ENCODE measurements around the gene FREM3. TPM values are rescaled to one million over a fixed set of nuclear protein-coding genes. Genes with fewer than 3 reads are reported as not detected.

FREM3 gene
- total RNA-seq, 1 experiment from 2014 or later: not detected

- Mint-ChIP-seq H3K9me3 (peaks cover 0 to 5% of the 10 kb centered on the region in 2 experiments; a peak in 1 of 5 replicates), H3K4me1 (no peaks in the 10 kb centered on the region), H3K27me3 (ENCODE audit: low read depth) (no peaks in the 10 kb centered on the region), H3K36me3 (ENCODE audit: insufficient read depth in 1 of 3, low read depth in 3 of 3) (no peaks in the 10 kb centered on the region), H3K27ac (0 out of 7 replicates have a peak overlapping the region, but pooled peaks of 1 of the 3 experiments have one; percentile 3), H3K4me3 (no peak overlapping the region)
- no peak for DNase-seq
- no peak overlapping the region for H3K14ac ChIP-seq (ENCODE audit: insufficient read depth, low read length)
- no peak overlapping the region for H3K18ac ChIP-seq (ENCODE audit: insufficient read length, low read depth, low read length)
- no peaks in the 10 kb centered on the region for H3K9me3 ChIP-seq (ENCODE audit: control insufficient read depth, low read depth, low read length)
- no peaks in the 10 kb centered on the region for H4K20me1 ChIP-seq (ENCODE audit: control insufficient read depth, insufficient read depth, insufficient read length)
- no peak overlapping the region for H2BK5ac ChIP-seq (ENCODE audit: insufficient read length, low read length)
- H3K27ac ChIP-seq (ENCODE audit: insufficient read length, low read depth, low read length): no peak overlapping the region
- H4K91ac ChIP-seq (ENCODE audit: insufficient read length, low read depth, low read length): no peak overlapping the region
- no peak overlapping the region for H3K56ac ChIP-seq (ENCODE audit: insufficient read length, low read depth, low read length)
- no peak overlapping the region for H3T11ph ChIP-seq (ENCODE audit: low read length)
- H3K9ac ChIP-seq (ENCODE audit: extremely low read depth, insufficient read length, low read length): no peak overlapping the region
- H3K4me2 ChIP-seq (ENCODE audit: insufficient read depth, insufficient read length, low read length): no peak overlapping the region
- WGBS (ENCODE audit: extremely low coverage, insufficient read length, low lambda C conversion rate): no CpG with 5 or more reads among the region's 1 CpG
- no peak overlapping the region for H2BK120ac ChIP-seq (ENCODE audit: low read depth, low read length, poor library complexity, severe bottlenecking)
- H3K4me1 ChIP-seq (ENCODE audit: insufficient read depth, low read length): no peaks in the 10 kb centered on the region
- H2BK12ac ChIP-seq (ENCODE audit: insufficient read length, low read depth, low read length): no peak overlapping the region
- H2AFZ ChIP-seq (ENCODE audit: low read length): no peak overlapping the region
- no peak overlapping the region for H2AK5ac ChIP-seq (ENCODE audit: insufficient read length, low read length)
- no peak overlapping the region for H3K23ac ChIP-seq (ENCODE audit: insufficient read length, low read depth, low read length)
- no peaks in the 10 kb centered on the region for H3K27me3 ChIP-seq (ENCODE audit: insufficient read depth, low read length)
- H2BK15ac ChIP-seq (ENCODE audit: low read depth, low read length): no peak overlapping the region
- H3K79me1 ChIP-seq (ENCODE audit: insufficient read depth, low read depth, low read length, poor library complexity, severe bottlenecking): no peaks in the 10 kb centered on the region
- no peak overlapping the region for H4K5ac ChIP-seq (ENCODE audit: insufficient read length, low read depth, low read length)
- no peaks in the 10 kb centered on the region for H3K79me2 ChIP-seq (ENCODE audit: insufficient read depth, low read length)
- H4K8ac ChIP-seq (replicated peaks; ENCODE audit: insufficient read length, low read depth, low read length): no peak overlapping the region
- no peak overlapping the region for H3K4ac ChIP-seq (ENCODE audit: low read depth, low read length)
- no peak overlapping the region for H2BK20ac ChIP-seq (ENCODE audit: low read depth, low read length, poor library complexity, severe bottlenecking)
- TF ChIP-seq CTCF (conservative IDR thresholded peaks at IDR 0.05): no peak
- H3K23me2 ChIP-seq (ENCODE audit: insufficient read length, low read depth, low read length, poor library complexity, severe bottlenecking): no peaks in the 10 kb centered on the region
Observed at GRCh38 chr4:143654571-143654970, 45.9 kb downstream of the FREM3 start.

Data from H9 (cell line).